HS-27A (cell line): ENCODE measurements around the gene ARL15.

Source experiments
- DNase-seq: peaks from one replicate; pipeline ENCODE4 v3.0.0-alpha.2; 2012; ENCODE audit warnings: low read depth, missing footprints

ARL15 gene

DNA sequence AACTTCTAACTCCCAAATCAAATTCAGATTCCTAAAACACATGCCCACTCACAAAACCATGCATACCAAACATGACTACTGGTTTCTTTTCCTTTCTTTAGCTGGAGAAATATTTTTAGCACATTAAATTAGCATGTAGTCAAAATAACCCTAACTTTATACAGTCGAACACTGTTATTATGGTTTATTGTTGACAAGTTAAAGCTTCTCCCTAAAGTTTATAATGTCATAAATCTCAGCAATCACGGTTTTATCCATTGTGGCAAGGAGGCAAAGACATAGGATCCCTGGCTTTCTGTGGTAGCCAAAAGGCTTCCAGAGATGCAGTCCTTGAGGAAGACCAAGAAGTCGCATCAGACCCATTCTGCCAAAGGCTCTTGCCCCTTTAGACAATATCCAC, 27.5 kb downstream of the ARL15 start:
- no peak for DNase-seq

GRCh38 chr5:54281960-54282692, 28.2 kb downstream of the ARL15 start:
- no peak for DNase-seq

- DNase-seq = no peak
Observed at GRCh38 chr5:54279960-54280359, 30.4 kb downstream of the ARL15 start.

GRCh38 chr5:54278979-54279717, 31.2 kb downstream of the ARL15 start:
- DNase-seq = no peak

- DNase-seq = no peak
Observed at GRCh38 chr5:54278036-54278830, 32.1 kb downstream of the ARL15 start.

DNA sequence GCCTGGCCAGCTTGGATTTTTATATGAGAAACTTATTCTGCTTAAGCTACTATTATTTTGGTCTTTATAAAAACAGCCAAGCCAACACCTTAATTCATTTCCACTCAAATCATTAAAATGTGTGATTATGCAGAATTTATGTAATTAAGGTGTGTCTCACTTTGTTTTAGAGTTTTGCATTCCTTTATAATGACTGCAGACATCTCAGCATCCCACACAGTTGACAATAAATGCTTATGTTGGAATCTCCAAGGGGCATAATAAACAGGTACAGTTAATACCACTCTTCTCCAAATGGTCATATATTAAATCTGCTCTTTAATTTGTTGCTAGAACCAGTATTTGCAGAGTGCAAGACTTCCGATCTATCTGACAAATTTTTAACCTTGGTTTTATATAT, 34.3 kb downstream of the ARL15 start:
- DNase-seq = no peak

- DNase-seq = no peak
Observed at GRCh38 chr5:54275361-54275760, 35.0 kb downstream of the ARL15 start.

GRCh38 chr5:54274944-54275343, 35.4 kb downstream of the ARL15 start:
- DNase-seq = no peak

GRCh38 chr5:54273715-54274114, 36.7 kb downstream of the ARL15 start:
- no peak for DNase-seq

GRCh38 chr5:54272746-54273145, 37.6 kb downstream of the ARL15 start:
- DNase-seq = no peak

GRCh38 chr5:54270326-54270725, 40.0 kb downstream of the ARL15 start:
- no peak for DNase-seq

- no peak for DNase-seq
Observed at GRCh38 chr5:54264574-54264973, 45.8 kb downstream of the ARL15 start.

- no peak for DNase-seq
Observed at GRCh38 chr5:54263447-54263846, 46.9 kb downstream of the ARL15 start.

DNA sequence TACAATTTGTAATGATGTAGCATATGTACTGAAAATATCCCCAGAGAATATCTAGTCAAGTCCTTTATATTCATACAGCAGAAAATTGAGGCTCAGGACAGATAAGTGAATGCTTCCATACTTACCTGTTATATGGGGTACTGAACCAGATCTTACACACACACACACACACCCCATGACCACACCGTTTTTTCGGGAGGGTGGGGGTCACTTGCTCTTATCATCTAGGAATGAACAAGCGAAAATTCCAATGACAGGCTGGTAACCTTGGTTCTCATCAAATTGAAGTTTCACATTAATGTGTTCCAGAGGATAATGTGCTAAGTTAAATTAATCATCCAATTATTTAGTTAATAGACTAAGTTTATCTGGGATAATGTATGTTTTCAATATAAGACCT, 48.8 kb downstream of the ARL15 start:
- DNase-seq = no peak

DNA sequence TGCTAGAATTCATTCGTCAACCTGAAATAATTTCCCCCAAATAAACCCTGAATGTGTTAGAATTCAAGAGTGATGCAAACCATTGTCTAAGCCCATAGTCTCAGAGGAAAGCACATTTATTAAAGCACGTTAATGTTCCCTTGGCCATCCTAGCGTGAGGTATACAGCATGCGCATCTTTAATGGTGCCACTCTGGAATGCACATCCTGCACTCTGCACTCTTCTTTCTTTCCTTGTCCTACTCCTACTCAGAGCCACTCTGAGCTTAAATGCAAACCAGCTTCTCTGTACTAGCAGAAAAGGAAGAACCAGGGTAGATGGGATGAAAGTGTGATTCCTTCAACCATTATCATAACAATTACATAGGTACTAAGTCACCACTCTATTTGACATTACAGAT, 50.4 kb downstream of the ARL15 start:
- no peak for DNase-seq

GRCh38 chr5:54259090-54259489, 51.3 kb downstream of the ARL15 start:
- no peak for DNase-seq

- DNase-seq = no peak
Observed at GRCh38 chr5:54257366-54258118, 52.8 kb downstream of the ARL15 start.

DNA sequence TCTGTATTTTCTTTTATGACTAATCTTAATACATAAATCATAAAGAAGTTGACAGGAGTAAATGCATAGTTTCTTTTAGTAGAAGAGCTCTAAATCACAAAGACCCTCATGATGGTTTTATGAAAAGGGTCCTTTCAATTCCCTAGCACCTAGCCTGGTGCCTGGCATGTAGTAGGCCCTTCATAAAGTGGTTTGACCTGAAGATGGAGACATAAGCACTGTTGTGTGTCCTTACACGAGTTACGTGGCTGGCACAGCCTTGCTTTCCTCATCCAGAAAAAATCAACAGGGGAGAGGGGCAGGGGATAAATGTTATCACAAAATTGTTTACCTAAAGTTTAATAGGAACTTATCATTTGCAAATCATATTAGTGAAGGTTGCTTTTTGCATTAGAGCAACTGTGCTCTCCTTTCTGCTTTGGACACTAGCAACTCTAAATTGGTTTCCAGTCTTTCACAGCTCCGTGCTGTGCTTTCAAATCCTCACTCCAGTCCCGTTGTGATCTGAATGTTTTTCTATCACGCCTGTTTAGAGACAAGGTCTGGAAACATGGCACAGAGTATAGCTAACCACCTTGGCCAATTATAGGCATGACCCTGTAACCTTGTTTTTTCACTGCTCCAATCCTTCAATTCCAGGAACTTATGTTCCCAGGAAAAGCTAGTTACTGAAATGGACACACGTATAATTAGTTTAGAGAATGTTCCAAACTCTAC, 55.7 kb downstream of the ARL15 start:
- DNase-seq = no peak

- no peak for DNase-seq
Observed at GRCh38 chr5:54251981-54252380, 58.4 kb downstream of the ARL15 start.

DNA sequence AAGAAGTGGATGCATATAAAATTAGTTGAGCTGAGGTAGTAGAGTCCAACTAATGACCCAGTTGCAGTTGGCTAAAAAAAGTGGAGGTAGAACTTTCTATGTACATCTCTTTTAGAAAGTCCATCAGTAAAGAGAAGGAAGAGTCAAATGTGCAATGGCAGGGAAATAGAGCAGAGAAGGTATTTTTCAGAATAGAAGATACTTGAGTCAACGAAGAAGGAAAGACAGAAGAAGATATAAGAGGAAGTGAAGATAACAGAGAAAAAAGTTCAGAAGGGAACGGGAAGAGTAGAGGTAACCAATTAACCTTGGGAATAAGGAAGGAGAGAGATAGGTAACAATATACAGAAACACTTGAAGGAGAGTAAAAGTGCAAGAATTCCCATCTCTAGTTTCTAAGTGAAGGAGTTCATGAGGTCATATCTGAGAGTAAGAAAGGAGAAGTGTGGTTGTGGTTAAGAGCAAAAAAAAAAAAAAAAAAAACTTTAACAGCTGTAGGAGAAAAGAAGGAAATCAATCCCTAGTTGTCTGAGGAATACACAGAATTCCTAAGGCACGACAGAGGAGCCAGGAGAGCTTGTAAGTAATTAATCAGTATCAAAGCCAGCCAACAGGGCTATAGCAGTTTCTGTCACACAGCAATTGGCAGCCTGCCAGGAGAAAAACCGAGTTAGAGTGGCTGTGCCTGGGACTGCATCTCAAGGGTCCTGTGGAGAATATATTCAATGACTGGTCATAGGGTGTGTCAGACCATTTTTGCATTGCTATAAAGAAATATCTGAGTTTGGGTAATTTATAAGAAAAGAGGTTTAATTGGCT, 61.0 kb downstream of the ARL15 start:
- no peak for DNase-seq

GRCh38 chr5:54247226-54247625, 63.1 kb downstream of the ARL15 start:
- no peak for DNase-seq
